Breast epithelium (tissue), 3 donors: ENCODE results near the gene FZD4.

ENCODE experiments used
- CTCF ChIP-seq, 3 donors: fragments of 450-650 bp; IDR thresholded peaks; one replicate each; pipeline ENCODE4 v1.5.1; 2016 to 2017; ENCODE audit warnings: antibody characterized with exemption in 3 of 3, mild to moderate bottlenecking in 3 of 3, moderate library complexity in 3 of 3
- POLR2A ChIP-seq: fragments of 450-650 bp; IDR thresholded peaks from one replicate; pipeline ENCODE4 v1.6.1; 2016; ENCODE audit warnings: antibody characterized with exemption, mild to moderate bottlenecking, moderate library complexity
- POLR2AphosphoS5 ChIP-seq, 3 donors: sonication (generic); formaldehyde crosslinking; IDR thresholded peaks; one replicate each; pipeline ENCODE4 v1.6.1; 2017; ENCODE audit warnings: antibody characterized with exemption in 3 of 3

GRCh38 chr11:86956905-86957195 lies 1.7 kb upstream of the FZD4 start:
- no peak for TF ChIP-seq POLR2A
- no peak for TF ChIP-seq CTCF (IDR thresholded peaks at IDR 0.05)
- no peak for TF ChIP-seq POLR2AphosphoS5 (IDR thresholded peaks at IDR 0.05)
